Measurements from ENCODE around the gene TRMO.

The TRMO gene

GRCh38 chr9:97930972-97931371 lies 8.7 kb upstream of the TRMO start:
- H3K27me3 ChIP-seq (ENCODE audit: insufficient read depth, low read length) = no peaks in the 10 kb centered on the region; the same call in 1 of the 2 replicates
- no peak for TF ChIP-seq EZH2 (IDR thresholded peaks at IDR 0.05; ENCODE audit: borderline replicate concordance, low read length)
- no peak for TF ChIP-seq CTCF (IDR thresholded peaks at IDR 0.05; ENCODE audit: low read length)
- H3K27ac ChIP-seq (ENCODE audit: low read depth, low read length, poor library complexity, severe bottlenecking) = no peak overlapping the region
- no peaks in the 10 kb centered on the region for H3K36me3 ChIP-seq (ENCODE audit: insufficient read depth, low read length)
- H3K4me1 ChIP-seq (ENCODE audit: insufficient read depth, low read length, severe bottlenecking) = no peaks in the 10 kb centered on the region
- H3K4me2 ChIP-seq (ENCODE audit: low read length) = no peak overlapping the region
- no peak overlapping the region for H3K9ac ChIP-seq (ENCODE audit: low read length)
- no peak overlapping the region for H3K4me3 ChIP-seq (ENCODE audit: low read depth, low read length, poor library complexity, severe bottlenecking)
- no peaks in the 10 kb centered on the region for H4K20me1 ChIP-seq (ENCODE audit: insufficient read depth, low read length)
- H3F3A ChIP-seq (ENCODE audit: insufficient read depth, low read length) = no peaks in the 10 kb centered on the region
- H2AFZ ChIP-seq (ENCODE audit: low read length) = no peak overlapping the region
- H3K9me3 ChIP-seq (ENCODE audit: low read length) = no peaks in the 10 kb centered on the region
- no peaks in the 10 kb centered on the region for H3K9me2 ChIP-seq (ENCODE audit: low read depth, low read length)
- H3K79me2 ChIP-seq (ENCODE audit: insufficient read depth, low read length) = no peaks in the 10 kb centered on the region

- no peaks in the 10 kb centered on the region for H3K79me2 ChIP-seq (ENCODE audit: insufficient read depth, low read length)
- H3K27ac ChIP-seq (ENCODE audit: low read depth, low read length, poor library complexity, severe bottlenecking) = no peak overlapping the region
- H2AFZ ChIP-seq (ENCODE audit: low read length) = no peak overlapping the region
- H3K36me3 ChIP-seq (ENCODE audit: insufficient read depth, low read length) = no peaks in the 10 kb centered on the region
- TF ChIP-seq CTCF (IDR thresholded peaks at IDR 0.05; ENCODE audit: low read length) (no peak), EZH2 (IDR thresholded peaks at IDR 0.05; ENCODE audit: borderline replicate concordance, low read length) (no peak)
- H3K9me3 ChIP-seq (ENCODE audit: low read length) = no peaks in the 10 kb centered on the region
- H4K20me1 ChIP-seq (ENCODE audit: insufficient read depth, low read length) = no peaks in the 10 kb centered on the region
- no peaks in the 10 kb centered on the region for H3K27me3 ChIP-seq (ENCODE audit: insufficient read depth, low read length)
- no peaks in the 10 kb centered on the region for H3F3A ChIP-seq (ENCODE audit: insufficient read depth, low read length)
- peaks cover 7% of the 10 kb centered on the region for H3K4me1 ChIP-seq (ENCODE audit: insufficient read depth, low read length, severe bottlenecking)
- H3K9me2 ChIP-seq (ENCODE audit: low read depth, low read length) = no peaks in the 10 kb centered on the region
- H3K9ac ChIP-seq (ENCODE audit: low read length) = no peak overlapping the region
- H3K4me3 ChIP-seq (ENCODE audit: low read depth, low read length, poor library complexity, severe bottlenecking) = no peak overlapping the region
- H3K4me2 ChIP-seq (ENCODE audit: low read length) = no peak overlapping the region
Observed at GRCh38 chr9:97928986-97929604, 6.8 kb upstream of the TRMO start.

DNA sequence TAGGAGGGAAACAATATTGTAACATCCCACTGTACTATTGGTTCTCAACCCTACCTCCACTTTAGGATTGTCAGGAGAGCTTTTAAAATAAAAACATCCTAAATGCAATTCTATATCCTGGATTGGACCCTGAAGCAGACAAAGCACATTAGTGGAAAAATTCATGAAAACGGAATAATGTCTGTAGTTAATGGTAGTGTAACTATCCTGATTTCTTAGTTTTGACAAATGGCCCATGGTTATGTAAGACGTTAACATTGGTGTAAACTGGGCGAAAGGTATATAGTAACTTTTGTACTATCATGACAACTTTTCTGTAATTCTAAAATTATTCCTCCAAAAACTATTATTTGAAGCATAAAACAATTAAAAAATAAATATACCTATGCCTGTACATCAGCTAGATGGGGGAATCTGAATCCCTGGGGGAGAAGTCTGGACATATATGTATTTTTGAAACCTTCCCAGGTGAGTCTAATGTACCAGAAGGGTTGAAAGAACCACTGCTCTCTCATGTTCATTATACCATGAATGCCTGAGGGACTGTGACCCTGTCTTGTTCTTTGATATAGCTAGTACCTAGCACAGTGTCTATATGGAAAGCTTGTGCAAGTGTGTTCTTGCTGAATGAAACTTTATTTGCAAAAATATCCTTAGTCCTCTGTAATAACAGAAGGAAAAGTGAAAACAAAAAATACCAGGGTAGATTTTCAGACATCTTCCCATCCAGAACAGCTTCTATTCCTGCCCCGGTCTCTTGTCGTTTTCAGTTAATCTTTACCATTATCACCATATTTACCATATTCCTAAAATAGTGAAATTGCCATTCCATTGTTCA lies 3.4 kb upstream of the TRMO start:
- no peaks in the 10 kb centered on the region for H3K9me3 ChIP-seq (ENCODE audit: low read length)
- no peaks in the 10 kb centered on the region for H3K27me3 ChIP-seq (ENCODE audit: insufficient read depth, low read length)
- no peaks in the 10 kb centered on the region for H3F3A ChIP-seq (ENCODE audit: insufficient read depth, low read length)
- H3K9me2 ChIP-seq (ENCODE audit: low read depth, low read length) = no peaks in the 10 kb centered on the region
- no peaks in the 10 kb centered on the region for H4K20me1 ChIP-seq (ENCODE audit: insufficient read depth, low read length)
- H3K9ac ChIP-seq (ENCODE audit: low read length) = no peak overlapping the region
- H3K79me2 ChIP-seq (ENCODE audit: insufficient read depth, low read length) = no peaks in the 10 kb centered on the region
- no peak overlapping the region for H3K4me3 ChIP-seq (ENCODE audit: low read depth, low read length, poor library complexity, severe bottlenecking)
- no peak overlapping the region for H3K27ac ChIP-seq (ENCODE audit: low read depth, low read length, poor library complexity, severe bottlenecking)
- H2AFZ ChIP-seq (ENCODE audit: low read length) = no peak overlapping the region
- no peaks in the 10 kb centered on the region for H3K36me3 ChIP-seq (ENCODE audit: insufficient read depth, low read length)
- peaks cover 35% of the 10 kb centered on the region for H3K4me1 ChIP-seq (ENCODE audit: insufficient read depth, low read length, severe bottlenecking)
- no peak overlapping the region for H3K4me2 ChIP-seq (ENCODE audit: low read length)
- TF ChIP-seq CTCF (IDR thresholded peaks at IDR 0.05; ENCODE audit: low read length) (no peak), EZH2 (IDR thresholded peaks at IDR 0.05; ENCODE audit: borderline replicate concordance, low read length) (no peak)

Data from OCI-LY1 (cell line).